ENCODE data around the gene PPM1G. TPM values are rescaled to one million over a fixed set of nuclear protein-coding genes. Genes with fewer than 3 reads are reported as not detected.

Gene PPM1G
- total RNA-seq, 1 donor from 2014 or later, result 56.7 TPM

GRCh38 chr2:27336173-27336572, 73.2 kb downstream of the PPM1G start:
- DNase-seq (ENCODE audit: low spot score), result no peak

- no peak for DNase-seq (ENCODE audit: low spot score)
These were observed 74.1 kb downstream of the PPM1G start for GRCh38 chr2:27335311-27335710.

Other genes starting within 250 kb of the PPM1G start
- 88.3 TPM for gene ATRAID, start 197.6 kb downstream of the PPM1G start, total RNA-seq
- gene SLC5A6, start 197.3 kb downstream of the PPM1G start, total RNA-seq, result 79.3 TPM
- 26.0 TPM for gene CAD, start 192.2 kb downstream of the PPM1G start, total RNA-seq
- gene SLC30A3, start 146.5 kb downstream of the PPM1G start, total RNA-seq, result not detected
- not detected for gene DNAJC5G, start 134.2 kb downstream of the PPM1G start, total RNA-seq
- gene TRIM54, start 127.2 kb downstream of the PPM1G start, total RNA-seq, result not detected
- 1.0 TPM for gene UCN, start 101.1 kb downstream of the PPM1G start, total RNA-seq
- gene MPV17, start 86.5 kb downstream of the PPM1G start, total RNA-seq, result 61.9 TPM
- gene GTF3C2, start 52.8 kb downstream of the PPM1G start, total RNA-seq, result 44.8 TPM
- 47.0 TPM for gene EIF2B4, start 39.3 kb downstream of the PPM1G start, total RNA-seq
- gene SNX17, start 39.0 kb downstream of the PPM1G start, total RNA-seq, result 110 TPM
- gene ZNF513, start 28.9 kb downstream of the PPM1G start, total RNA-seq, result 20.7 TPM
- 92.9 TPM for gene NRBP1, start 19.0 kb upstream of the PPM1G start, total RNA-seq
- gene KRTCAP3, start 32.8 kb upstream of the PPM1G start, total RNA-seq, result 0.48 TPM
- 21.4 TPM for gene IFT172, start 80.2 kb upstream of the PPM1G start, total RNA-seq
- 136 TPM for gene FNDC4, start 85.6 kb upstream of the PPM1G start, total RNA-seq
- gene GCKR, start 87.2 kb upstream of the PPM1G start, total RNA-seq, result 4.2 TPM
- gene ZNF512, start 173.5 kb upstream of the PPM1G start, total RNA-seq, result 16.6 TPM
- gene CCDC121, start 219.4 kb upstream of the PPM1G start, total RNA-seq, result 2.2 TPM
- 23.1 TPM for gene GPN1, start 219.5 kb upstream of the PPM1G start, total RNA-seq